Measurements from ENCODE around the gene PRKN.

DNA sequence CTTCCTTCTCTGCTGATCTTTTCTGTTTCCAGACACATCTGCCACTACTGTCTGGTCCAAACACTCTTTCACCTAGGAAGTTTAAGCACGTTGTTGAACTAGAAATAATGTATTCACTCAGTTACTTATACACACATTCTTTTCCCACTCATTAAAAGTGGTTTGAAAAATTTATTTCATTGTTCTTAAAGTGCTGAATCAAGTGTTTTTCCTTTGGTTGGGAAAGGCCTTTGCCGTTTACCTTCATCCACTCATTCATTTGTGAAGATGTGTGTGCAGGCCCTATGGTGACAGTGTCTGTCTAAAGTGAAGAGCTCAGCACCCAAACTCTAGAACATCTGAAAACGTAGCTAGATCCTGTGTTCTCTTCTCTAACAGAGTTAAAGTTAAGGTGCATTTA, 1389.6 kb downstream of the PRKN start:
- no peak for TF ChIP-seq POLR2AphosphoS5 (IDR thresholded peaks at IDR 0.05)
- TF ChIP-seq, protein P1, sequence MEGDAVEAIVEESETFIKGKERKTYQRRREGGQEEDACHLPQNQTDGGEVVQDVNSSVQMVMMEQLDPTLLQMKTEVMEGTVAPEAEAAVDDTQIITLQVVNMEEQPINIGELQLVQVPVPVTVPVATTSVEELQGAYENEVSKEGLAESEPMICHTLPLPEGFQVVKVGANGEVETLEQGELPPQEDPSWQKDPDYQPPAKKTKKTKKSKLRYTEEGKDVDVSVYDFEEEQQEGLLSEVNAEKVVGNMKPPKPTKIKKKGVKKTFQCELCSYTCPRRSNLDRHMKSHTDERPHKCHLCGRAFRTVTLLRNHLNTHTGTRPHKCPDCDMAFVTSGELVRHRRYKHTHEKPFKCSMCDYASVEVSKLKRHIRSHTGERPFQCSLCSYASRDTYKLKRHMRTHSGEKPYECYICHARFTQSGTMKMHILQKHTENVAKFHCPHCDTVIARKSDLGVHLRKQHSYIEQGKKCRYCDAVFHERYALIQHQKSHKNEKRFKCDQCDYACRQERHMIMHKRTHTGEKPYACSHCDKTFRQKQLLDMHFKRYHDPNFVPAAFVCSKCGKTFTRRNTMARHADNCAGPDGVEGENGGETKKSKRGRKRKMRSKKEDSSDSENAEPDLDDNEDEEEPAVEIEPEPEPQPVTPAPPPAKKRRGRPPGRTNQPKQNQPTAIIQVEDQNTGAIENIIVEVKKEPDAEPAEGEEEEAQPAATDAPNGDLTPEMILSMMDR (IDR thresholded peaks at IDR 0.05): no peak
